Measurements from ENCODE around the gene HRH1.

- no peak for TF ChIP-seq CTCF (IDR thresholded peaks at IDR 0.05)
- TF ChIP-seq EP300 (IDR thresholded peaks at IDR 0.05), result no peak
- no peak for TF ChIP-seq POLR2A (IDR thresholded peaks at IDR 0.05)
- no peak for TF ChIP-seq POLR2AphosphoS5 (IDR thresholded peaks at IDR 0.05)
These were observed 23.9 kb upstream of the HRH1 start for GRCh38 chr3:11130385-11130784.
